K562 (cell line): ENCODE results near the gene SERPINE1. TPM values are rescaled to one million over a fixed set of nuclear protein-coding genes. Genes with fewer than 3 reads are reported as not detected.

ENCODE experiments used
- E2F5 ChIP-seq: sonication (generic); formaldehyde crosslinking; IDR thresholded peaks from 2 replicates; pipeline ENCODE4 v1.8.0; 2022; ENCODE audit warnings: mild to moderate bottlenecking, missing genetic modification reagents
- EP400 ChIP-seq: fragments of 450-650 bp; IDR thresholded peaks from 2 replicates; pipeline ENCODE4 v1.6.1; 2017; ENCODE audit warnings: antibody characterized with exemption, mild to moderate bottlenecking, moderate library complexity
- EWSR1 ChIP-seq: fragments of 450-650 bp; IDR thresholded peaks from 2 replicates; pipeline ENCODE4 v1.6.1; 2018; ENCODE audit warnings: borderline replicate concordance, mild to moderate bottlenecking, low read depth, moderate library complexity; ENCODE audit not compliant: partially characterized antibody
- HCFC1 ChIP-seq: IDR thresholded peaks from 2 replicates; pipeline ENCODE4 v1.6.1; 2012; ENCODE audit warnings: low read depth, low read length, improper control_type of control experiment
- MBD2 ChIP-seq: sonication (generic); IDR thresholded peaks from 2 replicates; pipeline ENCODE4 v1.6.1; 2016; ENCODE audit warnings: low read depth, borderline replicate concordance
- MLX ChIP-seq, 2 experiments: fragments of 450-650 bp in 1 of 2; sonication (generic) in 1 of 2; formaldehyde crosslinking; conservative IDR thresholded peaks; 2 replicates each; pipeline versions ENCODE4 v1.4.0 to v1.8.1; 2020 to 2022; ENCODE audit warnings: mild to moderate bottlenecking in 1 of 2, missing genetic modification reagents in 1 of 2
- PCBP2 ChIP-seq: fragments of 200-400 bp; formaldehyde crosslinking; IDR thresholded peaks from 2 replicates; pipeline ENCODE4 v1.6.1; 2018; ENCODE audit warnings: low read length, low read depth, mild to moderate bottlenecking, moderate library complexity; ENCODE audit not compliant: poor library complexity, severe bottlenecking
- SMAD2 ChIP-seq: fragments of 150-350 bp; IDR thresholded peaks from 2 replicates; pipeline ENCODE4 v1.6.1; 2014; ENCODE audit warnings: low read depth, mild to moderate bottlenecking, low read length
- TRIM25 ChIP-seq: fragments of 450-650 bp; IDR thresholded peaks from 2 replicates; pipeline ENCODE4 v1.7.0; 2016; ENCODE audit warnings: borderline replicate concordance
- U2AF2 ChIP-seq: fragments of 200-400 bp; formaldehyde crosslinking; optimal IDR thresholded peaks from 2 replicates; pipeline ENCODE3; 2017; ENCODE audit warnings: low read depth, mild to moderate bottlenecking, low read length
- ZBTB2 ChIP-seq: fragments of 450-650 bp; IDR thresholded peaks from 2 replicates; pipeline ENCODE4 v1.6.1; 2016; ENCODE audit warnings: antibody characterized with exemption
- ZBTB43 ChIP-seq: sonication (generic); formaldehyde crosslinking; IDR thresholded peaks from 2 replicates; pipeline ENCODE4 v1.8.0; 2023; ENCODE audit warnings: mild to moderate bottlenecking, missing genetic modification reagents
- ZBTB9 ChIP-seq: fragments of 450-650 bp; formaldehyde crosslinking; IDR thresholded peaks from 2 replicates; pipeline ENCODE4 v1.4.0; 2020; ENCODE audit warnings: mild to moderate bottlenecking, moderate library complexity
- ZNF24 ChIP-seq: fragments of 450-650 bp; IDR thresholded peaks from 2 replicates; pipeline ENCODE4 v1.6.1; 2016
- ZNF384 ChIP-seq: IDR thresholded peaks from 2 replicates; pipeline ENCODE4 v1.6.1; 2012; ENCODE audit warnings: low read depth, low read length, improper control_type of control experiment
- ZNF512 ChIP-seq: IDR thresholded peaks from 2 replicates; pipeline ENCODE4 v1.6.1; 2016; ENCODE audit warnings: missing genetic modification characterization, missing compliant biosample characterization
- polyA plus RNA-seq, 8 experiments: library from polyadenylated mRNA; depleted of rRNA in 4 of 8; stranded (reverse) in 5 of 8; unstranded in 3 of 8; fragments of >200 nt; fragmentation: Nextera tagmentation in 2 of 8; fragmentation: Illumina TruSeq in 1 of 8; extraction: Ambion mirVana in 2 of 8; extraction: Trizol in 1 of 8; gene quantifications; 2 replicates each; pipeline versions ENCODE4 v1.2.1 to v1.2.3, GENCODE V29; 2011 to 2014; ENCODE audit warnings: inconsistent platforms in 1 of 8, missing spikeins in 1 of 8
- total RNA-seq, 7 experiments: library from RNA; depleted of rRNA in 6 of 7; stranded (reverse); fragments of >200 nt in 6 of 7; fragmentation: Illumina TruSeq in 2 of 7; extraction: Trizol in 2 of 7; gene quantifications; 2 replicates each; pipeline versions ENCODE4 v1.2.1 to v1.2.3, GENCODE V29; 2011 to 2021; ENCODE audit warnings: low replicate concordance in 1 of 7

The SERPINE1 gene
- total and polyA plus RNA-seq, 9 of the 15 experiments (the other 6 are each of a cell fraction or from before 2014, with no cell fraction given), result 0.22 to 4.8 (median 0.91) TPM

DNA sequence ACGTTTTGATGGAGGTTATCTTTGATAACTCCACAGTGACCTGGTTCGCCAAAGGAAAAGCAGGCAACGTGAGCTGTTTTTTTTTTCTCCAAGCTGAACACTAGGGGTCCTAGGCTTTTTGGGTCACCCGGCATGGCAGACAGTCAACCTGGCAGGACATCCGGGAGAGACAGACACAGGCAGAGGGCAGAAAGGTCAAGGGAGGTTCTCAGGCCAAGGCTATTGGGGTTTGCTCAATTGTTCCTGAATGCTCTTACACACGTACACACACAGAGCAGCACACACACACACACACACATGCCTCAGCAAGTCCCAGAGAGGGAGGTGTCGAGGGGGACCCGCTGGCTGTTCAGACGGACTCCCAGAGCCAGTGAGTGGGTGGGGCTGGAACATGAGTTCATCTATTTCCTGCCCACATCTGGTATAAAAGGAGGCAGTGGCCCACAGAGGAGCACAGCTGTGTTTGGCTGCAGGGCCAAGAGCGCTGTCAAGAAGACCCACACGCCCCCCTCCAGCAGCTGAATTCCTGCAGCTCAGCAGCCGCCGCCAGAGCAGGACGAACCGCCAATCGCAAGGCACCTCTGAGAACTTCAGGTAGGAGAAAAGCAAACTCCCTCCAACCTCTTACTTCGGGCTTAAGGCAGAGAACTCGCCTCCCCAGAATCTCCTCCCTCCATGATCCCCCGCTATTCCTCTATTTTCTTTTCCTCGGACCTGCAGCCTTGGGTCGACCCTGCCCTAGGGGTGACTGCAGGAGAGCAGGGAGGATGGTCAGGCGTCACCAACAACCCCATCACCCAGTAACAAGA is at the start of gene SERPINE1 (continued):
- TF ChIP-seq ZNF512 (no peak), ZBTB9 (CRISPR knock-in tag) (no peak), U2AF2 (no peak), E2F5 (no peak), ZNF24 (no peak; the same call in 1 of the 2 replicates), PCBP2 (no peak), TRIM25 (no peak), ZNF384 (no peak), MLX (CRISPR knock-in tag; conservative IDR thresholded peaks at IDR 0.05) (no peak), MBD2 (no peak), EP400 (no peak), EWSR1 (no peak), ZBTB43 (CRISPR knock-in tag) (no peak), SMAD2 (no peak), ZBTB2 (peak; percentile 55; the same call in 1 of the 2 replicates), HCFC1 (peak; percentile 3; the same call in 1 of the 2 replicates)
